ENCODE results near the gene HOXC11.
A peak's percentile ranks its signal among the peaks of the same experiment; 100 is the strongest.

The HOXC11 gene

GRCh38 chr12:54000116-54001114, 27.5 kb downstream of the HOXC11 start, which contains the start of gene HOXC9:
Gene HOXC9 (plus strand): TSS chr12:54000161. CDS start chr12:54000189, 28 bp downstream.
- DNase-seq, result no peak

GRCh38 chr12:54001283-54002187, 28.6 kb downstream of the HOXC11 start:
- DNase-seq, result no peak

- no peak for DNase-seq
Observed at GRCh38 chr12:54002278-54002914, 29.5 kb downstream of the HOXC11 start.

GRCh38 chr12:54002915-54003389, 30.0 kb downstream of the HOXC11 start:
- no peak for DNase-seq

- DNase-seq, result no peak
Observed at GRCh38 chr12:54003625-54004024, 30.7 kb downstream of the HOXC11 start.

GRCh38 chr12:54004063-54004840, 31.3 kb downstream of the HOXC11 start:
- no peak for DNase-seq

GRCh38 chr12:54004841-54005530, 32.1 kb downstream of the HOXC11 start:
- DNase-seq, result no peak

- DNase-seq, result no peak
Observed at GRCh38 chr12:54005531-54005852, 32.6 kb downstream of the HOXC11 start.

GRCh38 chr12:54005853-54006558, 33.1 kb downstream of the HOXC11 start:
- peak; percentile 31 for DNase-seq

GRCh38 chr12:54006559-54007220, 33.8 kb downstream of the HOXC11 start:
- no peak for DNase-seq

GRCh38 chr12:54007538-54008259, 34.8 kb downstream of the HOXC11 start:
- DNase-seq, result no peak

- DNase-seq, result no peak
Observed at GRCh38 chr12:54008260-54008552, 35.3 kb downstream of the HOXC11 start.

GRCh38 chr12:54009171-54010052, 36.5 kb downstream of the HOXC11 start:
- DNase-seq, result no peak

- DNase-seq, result no peak
Observed at GRCh38 chr12:54010053-54010971, 37.4 kb downstream of the HOXC11 start.

- DNase-seq, result no peak
Observed at GRCh38 chr12:54010972-54011664, 38.2 kb downstream of the HOXC11 start.

- no peak for DNase-seq
Observed at GRCh38 chr12:54011665-54012532, 39.0 kb downstream of the HOXC11 start.
